NCI-H345 treated with DMSO at 0.1 percent for 48 hours (cell line): ENCODE data around the gene CATSPER4.

ENCODE experiments used
- DNase-seq: peaks from one replicate; lab custom pipeline; 2025; ENCODE audit not compliant: unreplicated experiment; lab: John Stamatoyannopoulos, UW

Gene CATSPER4

GRCh38 chr1:26164036-26164860 is 26.2 kb upstream of the CATSPER4 start:
- DNase-seq = no peak

DNA sequence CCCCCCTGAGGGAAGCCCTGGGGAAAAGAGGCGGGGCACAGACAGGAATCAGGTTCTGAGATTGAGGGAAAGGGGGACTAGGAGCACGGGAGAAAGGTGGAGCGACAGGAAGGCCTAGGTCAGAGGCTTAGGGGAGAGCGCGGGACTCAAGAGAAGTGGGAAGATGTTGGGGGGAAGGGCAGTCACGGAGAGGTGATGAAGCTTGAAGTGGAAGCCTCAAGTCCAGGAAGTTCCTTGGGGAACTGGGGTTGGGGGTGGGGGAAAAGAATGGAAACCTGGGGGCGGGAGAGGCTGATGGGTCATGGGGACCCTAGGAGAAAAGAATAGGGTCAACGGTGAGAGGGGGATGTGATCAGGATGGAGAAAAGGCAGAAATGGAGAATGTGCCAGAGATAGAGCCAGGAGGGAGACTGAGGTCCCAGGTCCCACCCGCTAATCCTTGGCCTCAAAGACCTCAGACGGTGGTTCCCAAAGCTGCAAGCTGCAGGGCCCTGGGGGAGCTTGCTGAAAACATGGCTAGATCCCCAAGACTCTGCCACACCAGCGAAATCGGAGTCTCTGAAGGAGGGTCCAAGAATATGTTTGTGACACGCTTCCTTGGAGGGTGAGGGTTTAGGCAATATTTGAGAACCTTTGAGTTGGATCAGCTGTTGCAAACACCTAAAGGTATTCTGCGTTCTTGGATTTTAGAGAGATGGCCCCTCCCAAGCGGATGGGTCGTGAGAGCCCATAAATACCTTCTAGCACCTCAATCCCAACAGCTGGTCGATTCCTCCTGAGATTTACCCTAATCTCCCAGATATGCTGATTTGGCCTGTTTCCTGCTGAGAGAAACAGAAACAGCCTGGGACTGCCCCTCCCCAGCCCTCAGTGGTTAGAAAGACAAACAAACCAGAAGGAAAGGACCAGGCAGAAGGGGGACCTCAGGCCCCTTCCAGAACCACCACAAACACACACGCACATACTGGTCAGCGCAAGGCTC is 25.2 kb upstream of the CATSPER4 start:
- DNase-seq = no peak

- no peak for DNase-seq
Measured at GRCh38 chr1:26166719-26167281, 23.6 kb upstream of the CATSPER4 start.

DNA sequence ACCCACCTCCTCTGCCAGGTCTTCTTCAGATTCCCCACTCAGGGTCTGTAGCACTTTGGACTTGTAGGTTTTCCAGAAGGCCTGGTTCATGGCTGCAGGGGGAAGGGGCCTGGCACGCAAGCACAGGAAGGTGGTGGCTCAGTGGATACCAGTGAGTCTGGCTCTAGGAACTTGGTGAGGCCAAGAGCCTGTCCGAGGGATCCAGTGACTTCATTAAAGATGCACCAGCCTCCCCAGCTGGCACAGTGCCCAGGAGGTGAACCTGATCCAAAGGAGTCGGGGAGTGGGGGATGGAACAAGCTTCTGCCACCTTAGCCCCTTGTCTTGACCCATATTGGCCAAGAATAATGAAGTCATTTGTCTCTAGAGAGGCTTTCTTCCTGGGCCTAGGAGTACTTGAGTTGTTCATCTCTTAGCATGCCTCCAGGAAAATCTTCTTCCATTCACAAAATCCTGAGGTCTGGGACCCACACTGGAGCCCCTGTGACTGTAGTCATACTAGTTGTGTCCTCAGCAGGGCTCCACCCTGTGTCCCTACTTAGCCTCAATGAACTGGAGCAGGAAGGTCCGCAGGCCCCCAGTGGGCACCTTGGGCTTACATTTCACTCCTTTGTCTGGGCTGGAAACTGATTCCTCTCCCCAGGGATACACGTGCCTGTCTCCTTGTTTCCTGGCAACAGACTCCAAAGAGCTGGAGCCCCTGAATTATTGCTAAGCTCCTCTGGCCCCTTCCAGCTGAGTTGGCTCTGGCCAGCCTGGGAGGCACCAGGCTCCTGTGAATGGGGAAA is 21.8 kb upstream of the CATSPER4 start, which contains the start of gene C1orf232:
C1orf232 (minus strand) TSS at position 554 of the 788 bp plus-strand sequence; CDS start at position 90, 464 bp downstream.
- DNase-seq = peak; percentile 31

DNA sequence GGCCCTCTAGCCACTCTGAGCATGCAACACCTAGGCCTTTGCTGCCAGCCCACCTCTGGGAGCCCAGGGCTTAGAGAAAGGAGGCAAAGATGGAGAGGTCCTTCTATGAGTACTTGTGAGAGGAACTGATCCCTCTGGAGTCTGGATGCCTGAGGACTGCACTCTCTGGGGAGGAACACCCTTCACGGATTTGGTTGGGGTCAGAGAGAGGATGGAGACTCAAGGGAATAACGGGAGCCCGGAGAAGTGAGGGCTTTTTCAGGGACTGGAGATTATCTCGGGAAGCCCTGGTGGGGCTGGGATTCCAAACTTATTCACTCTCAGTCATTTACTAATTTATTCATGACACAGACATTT is 21.2 kb upstream of the CATSPER4 start:
- DNase-seq = no peak

DNA sequence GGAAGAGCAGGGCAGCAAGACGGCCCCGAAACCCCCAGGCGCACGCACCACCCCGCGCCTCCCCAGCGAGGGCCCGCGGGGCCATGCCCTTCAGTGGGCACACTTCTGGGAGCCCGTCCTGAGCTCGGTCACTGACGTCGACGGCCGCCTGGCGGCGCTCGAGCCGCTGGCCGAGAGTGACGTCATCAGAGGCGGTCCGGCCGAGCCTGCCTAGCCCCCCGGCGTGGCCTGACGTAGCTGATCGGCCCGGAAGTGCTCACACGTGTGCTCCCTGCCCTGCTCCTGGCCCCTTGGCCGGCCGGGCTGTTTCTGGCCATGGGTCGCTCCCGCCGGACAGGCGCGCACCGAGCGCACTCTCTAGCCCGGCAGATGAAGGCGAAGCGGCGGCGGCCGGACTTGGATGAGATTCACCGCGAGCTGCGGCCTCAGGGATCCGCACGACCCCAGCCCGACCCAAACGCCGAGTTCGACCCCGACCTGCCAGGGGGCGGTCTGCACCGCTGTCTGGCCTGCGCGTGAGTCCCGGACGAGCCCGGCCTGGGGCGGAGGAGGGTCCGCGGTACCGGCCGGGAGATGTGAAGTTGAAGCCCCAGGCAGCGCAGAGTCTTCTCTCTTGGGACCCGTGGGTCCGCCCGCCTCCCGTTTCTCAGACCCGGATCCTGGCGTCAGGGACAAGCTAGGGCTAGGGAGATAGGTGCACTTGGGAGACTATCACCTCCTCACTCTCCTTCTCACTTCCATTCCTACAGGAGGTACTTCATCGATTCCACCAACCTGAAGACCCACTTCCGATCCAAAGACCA is 20.5 kb upstream of the CATSPER4 start, which contains the start of gene ZNF593:
ZNF593 (plus strand) TSS at position 240 of the 803 bp plus-strand sequence; CDS start at position 316, 76 bp downstream.
- peak; percentile 86 for DNase-seq

GRCh38 chr1:26170472-26170821 is 20.0 kb upstream of the CATSPER4 start:
- DNase-seq = no peak

- no peak for DNase-seq
Measured at GRCh38 chr1:26171084-26172072, 19.0 kb upstream of the CATSPER4 start, which contains the start of gene ZNF593OS. Gene ZNF593OS, minus strand, starts transcription at chr1:26171832. Its CDS starts 171 bp downstream, at chr1:26171661.

DNA sequence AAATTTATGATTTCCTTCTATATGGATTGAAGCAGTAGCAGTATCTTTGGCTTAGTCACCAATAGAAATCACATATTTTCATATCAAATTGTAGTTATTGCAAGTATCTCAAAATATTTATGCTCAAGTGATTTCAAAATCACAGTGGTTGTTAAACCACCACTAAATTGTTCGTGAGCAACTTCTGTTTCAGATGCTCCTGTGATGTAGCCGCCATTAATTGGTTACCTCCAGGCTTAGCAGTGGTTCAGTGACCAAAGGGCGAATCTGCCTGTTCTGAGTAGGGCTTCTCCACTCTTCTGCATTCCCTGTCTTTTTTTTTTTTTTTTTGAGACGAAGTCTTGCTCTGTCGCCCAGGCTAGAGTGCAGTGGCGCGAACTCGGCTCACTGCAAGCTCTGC is 15.1 kb upstream of the CATSPER4 start:
- no peak for DNase-seq

DNA sequence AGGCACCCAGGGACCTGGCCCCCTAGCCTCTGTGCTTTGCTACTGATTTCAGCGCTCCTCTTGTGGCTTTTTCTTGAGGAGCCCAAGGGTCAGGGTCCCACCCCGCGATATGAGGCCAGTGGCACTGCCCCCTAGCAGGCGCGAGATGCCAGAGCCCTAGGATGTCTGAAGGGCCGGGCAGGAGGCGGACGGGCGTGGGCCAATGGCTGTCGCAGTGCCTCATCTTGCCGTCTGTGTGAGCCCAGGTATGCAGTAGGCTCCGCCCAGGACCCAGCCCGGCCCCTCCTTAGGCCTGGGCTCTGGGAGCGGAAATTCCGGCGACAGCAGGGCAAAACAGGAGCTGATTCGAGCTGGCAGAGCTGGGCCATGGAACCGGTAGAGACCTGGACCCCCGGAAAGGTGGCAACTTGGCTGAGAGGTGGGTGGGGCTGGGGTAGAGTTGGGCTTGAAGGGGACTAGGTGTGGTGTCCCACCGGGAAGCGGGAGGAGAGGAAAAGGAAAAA is 13.2 kb upstream of the CATSPER4 start, which contains the start of gene CNKSR1:
CNKSR1 (plus strand) TSS at position 310 of the 503 bp plus-strand sequence; CDS start at position 367, 57 bp downstream.
- no peak for DNase-seq

DNA sequence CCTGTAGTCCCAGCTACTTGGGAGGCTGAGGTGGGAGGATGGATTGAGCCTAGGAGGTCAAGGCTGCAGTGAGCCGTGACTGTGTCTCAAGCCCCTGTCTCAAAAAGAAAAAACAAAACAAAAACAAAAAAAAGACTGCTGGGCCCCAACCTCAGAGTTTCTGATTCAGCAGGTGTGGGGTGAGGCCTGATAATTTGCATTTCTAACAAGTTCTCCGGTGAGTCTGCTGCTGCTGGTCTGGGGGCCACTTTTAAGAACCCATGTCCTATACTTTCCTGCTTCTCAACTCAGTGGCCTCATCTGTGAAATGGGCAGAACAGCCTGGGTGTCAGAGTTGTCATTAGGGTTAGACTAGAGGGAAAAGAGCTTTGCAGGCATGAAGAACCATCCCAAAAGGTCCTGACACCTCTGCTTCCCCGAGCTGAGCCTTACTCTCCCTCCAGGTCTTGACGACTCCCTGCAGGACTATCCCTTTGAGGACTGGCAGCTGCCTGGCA is 10.3 kb upstream of the CATSPER4 start:
- no peak for DNase-seq

DNA sequence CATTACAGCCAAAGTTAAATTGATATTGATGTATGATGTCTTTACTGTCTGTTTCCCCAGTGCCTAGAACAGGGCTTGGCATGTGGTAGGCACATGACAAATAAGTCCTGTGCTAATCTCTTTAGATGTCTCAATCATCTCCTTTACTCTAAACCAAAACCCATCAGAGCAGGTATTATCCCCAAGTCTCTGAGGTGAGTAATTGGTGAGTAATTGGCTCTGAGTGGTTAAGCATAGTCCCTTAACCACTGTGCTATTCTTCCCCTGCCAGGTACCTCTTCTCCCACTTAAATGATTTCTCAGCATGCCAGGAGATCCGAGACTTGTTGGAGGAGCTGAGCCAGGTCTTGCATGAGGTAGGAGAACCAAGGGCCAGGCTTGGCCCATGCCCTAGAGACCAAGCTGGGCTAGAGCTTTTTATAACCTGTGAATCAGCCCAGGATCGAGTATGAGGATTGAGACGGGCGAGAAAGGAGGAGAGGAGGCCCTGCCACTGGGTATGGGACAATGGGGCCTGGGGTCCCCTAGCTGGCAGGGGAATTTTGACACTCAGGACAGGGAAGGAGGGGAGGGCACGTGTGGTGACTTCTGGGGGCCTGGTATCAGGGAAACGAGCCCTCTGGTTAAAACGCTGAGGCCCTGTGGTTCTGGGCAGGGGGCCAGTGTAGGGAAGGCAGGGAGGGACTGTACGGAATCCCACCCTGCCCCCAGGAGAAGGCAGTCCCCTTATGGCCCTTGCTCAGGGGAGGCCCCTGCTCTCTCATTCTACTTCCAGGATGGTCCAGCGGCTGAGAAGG is 8.6 kb upstream of the CATSPER4 start:
- no peak for DNase-seq

DNA sequence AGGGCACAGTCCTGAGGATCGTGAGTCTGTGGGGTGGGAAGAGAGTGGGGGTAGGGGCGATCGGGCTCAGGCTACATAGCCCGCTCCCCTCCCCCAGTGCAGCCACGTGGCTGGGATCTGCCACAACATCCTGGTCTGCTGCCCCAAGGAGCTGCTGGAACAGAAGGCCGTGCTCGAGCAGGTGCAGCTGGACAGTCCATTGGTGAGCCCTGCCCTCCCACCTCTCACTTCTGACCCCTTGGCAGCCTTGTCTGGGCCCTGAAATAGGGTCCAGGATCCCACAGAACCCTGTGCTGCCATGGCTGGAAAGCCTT is 8.1 kb upstream of the CATSPER4 start:
- no peak for DNase-seq

GRCh38 chr1:26184086-26184485 is 6.3 kb upstream of the CATSPER4 start:
- no peak for DNase-seq

DNA sequence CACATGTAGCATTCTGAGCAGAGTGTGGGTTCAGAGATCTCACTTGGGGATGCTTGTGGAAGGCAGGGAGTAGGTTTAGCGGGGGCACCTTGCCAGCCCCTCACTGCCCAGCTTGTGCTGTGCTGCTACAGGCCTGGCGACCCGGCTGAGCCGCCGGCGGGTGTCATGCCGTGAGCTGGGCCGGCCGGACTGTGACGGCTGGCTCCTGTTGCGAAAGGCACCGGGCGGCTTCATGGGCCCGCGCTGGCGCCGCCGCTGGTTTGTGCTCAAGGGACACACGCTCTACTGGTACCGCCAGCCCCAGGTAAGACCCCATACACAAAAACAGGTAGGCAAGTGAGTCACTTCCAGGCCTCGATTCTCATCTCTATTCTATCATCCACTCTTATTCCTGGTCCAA is 5.5 kb upstream of the CATSPER4 start:
- DNase-seq = no peak

DNA sequence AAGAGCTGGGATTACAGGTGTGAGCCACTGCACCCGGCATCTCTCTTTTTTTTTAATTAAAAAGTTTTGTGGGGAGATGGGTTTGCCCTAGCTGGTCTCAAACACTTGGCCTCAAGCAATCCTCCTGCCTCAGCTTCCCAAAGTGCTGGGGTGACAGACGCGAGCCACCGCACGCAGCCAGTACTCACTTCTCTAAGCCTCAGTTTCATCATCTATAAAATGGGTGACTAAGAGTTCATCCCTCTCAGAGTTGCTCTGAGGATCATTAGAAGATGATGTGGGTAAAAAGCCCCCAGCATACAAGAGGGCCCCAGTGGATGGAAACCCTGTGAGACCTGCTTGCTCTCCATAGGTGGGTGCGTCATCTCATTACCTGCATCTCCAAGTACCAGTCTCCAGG is 2.5 kb upstream of the CATSPER4 start:
- no peak for DNase-seq

DNA sequence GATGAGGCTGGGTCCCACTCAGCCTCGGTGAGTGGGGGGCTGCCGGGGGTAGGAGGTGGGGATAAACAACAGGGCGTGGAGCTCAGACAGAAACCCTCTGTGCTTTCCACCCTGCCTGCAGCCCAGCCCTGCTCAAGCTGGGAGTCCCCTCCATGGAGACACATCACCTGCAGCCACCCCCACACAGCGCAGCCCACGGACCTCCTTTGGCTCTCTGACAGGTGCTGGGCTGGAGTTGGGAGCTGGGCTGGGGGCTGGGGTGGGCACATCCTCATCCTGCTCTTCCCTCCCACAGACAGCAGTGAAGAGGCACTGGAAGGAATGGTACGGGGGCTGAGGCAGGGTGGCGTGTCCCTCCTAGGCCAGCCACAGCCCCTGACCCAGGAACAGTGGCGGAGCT is 1.9 kb upstream of the CATSPER4 start:
- DNase-seq = no peak
